ENCODE measurements around the gene PYCARD. TPM values are rescaled to one million over a fixed set of nuclear protein-coding genes. Genes with fewer than 3 reads are reported as not detected.

Gene PYCARD
- total and polyA plus RNA-seq, 2 donors (not counting 3 experiments of a cell fraction or from before 2014, with no cell fraction given), result 19.1 to 40.1 TPM

- intact Hi-C loops (cut with micrococcal nuclease), result no loop called here
Observed at GRCh38 chr16:31243734-31244670, 41.4 kb upstream of the PYCARD start.

More at GRCh38 chr16:31243734-31244670, 41.4 kb upstream of the PYCARD start:
- FAIRE-seq (no peak), DNase-seq (ENCODE audit: low read depth, low spot score) (no peak)
- H3K27ac ChIP-seq (ENCODE audit: insufficient read depth, low read depth, low read length), result no peak overlapping the region
- dilution Hi-C loops (cut with MboI; ENCODE audit: extremely low pct_ligation_motif_present, low sequenced_read_pairs), result no loop called here
- no peak for TF ChIP-seq CTCF (IDR thresholded peaks at IDR 0.05; ENCODE audit: extremely low read depth in 1 of 2, insufficient read depth in 1 of 2, low read depth in 1 of 2, low read length in 2 of 2)
- no peak for TF ChIP-seq FOS (IDR thresholded peaks at IDR 0.05; ENCODE audit: borderline replicate concordance, insufficient read depth, low read length)
- no peak for TF ChIP-seq EZH2 (IDR thresholded peaks at IDR 0.05; ENCODE audit: borderline replicate concordance, low read depth, low read length, severe bottlenecking)
- no peak for TF ChIP-seq MAX (IDR thresholded peaks at IDR 0.05; ENCODE audit: insufficient read depth, insufficient read length)
- no peak for TF ChIP-seq GATA2 (IDR thresholded peaks at IDR 0.05; ENCODE audit: insufficient read depth, insufficient read length, low read depth, low read length)
- no peak for TF ChIP-seq POLR2A (IDR thresholded peaks at IDR 0.05; ENCODE audit: low read depth, low read length)
- TF ChIP-seq MYC (IDR thresholded peaks at IDR 0.05; ENCODE audit: low read depth, low read length), result no peak
- no peak for TF ChIP-seq JUN (IDR thresholded peaks at IDR 0.05; ENCODE audit: borderline replicate concordance, insufficient read depth, insufficient read length, low read depth)
- no peak for TF ChIP-seq POLR2AphosphoS5 (IDR thresholded peaks at IDR 0.05; ENCODE audit: insufficient read depth, low read depth, low read length)
- no peaks in the 10 kb centered on the region for H3K9me1 ChIP-seq (replicated peaks; ENCODE audit: control insufficient read depth, extremely low read depth, insufficient read depth, low read length)
- H3K4me1 ChIP-seq (ENCODE audit: control insufficient read depth, extremely low read depth, insufficient read depth, low read length), result no peaks in the 10 kb centered on the region
- H4K20me1 ChIP-seq (replicated peaks; ENCODE audit: control insufficient read depth, extremely low read depth, insufficient read depth, low read length), result no peaks in the 10 kb centered on the region
- BruUV-seq (replicated peaks), result no TSS peak
- CTCF ChIA-PET, result interaction anchor here (0.6 to 0.7 kb wide), 2 partner anchors 12 to 140 kb away, joined by 3 read pairs; no protein-coding TSS in a partner anchor
- no peak overlapping the region for H3K4me3 ChIP-seq (replicated peaks in 1 of 3; ENCODE audit: insufficient read depth in 1 of 3, low read depth in 1 of 3, low read length in 3 of 3)
- no peak overlapping the region for H3K4me2 ChIP-seq (ENCODE audit: insufficient read depth, low read length)
- POLR2A ChIA-PET, result no interaction called here
- no peaks in the 10 kb centered on the region for H3K9me3 ChIP-seq (replicated peaks; ENCODE audit: control insufficient read depth, insufficient read depth, low read length)
- H2AFZ ChIP-seq (ENCODE audit: low read depth, low read length), result no peak overlapping the region
- no peaks in the 10 kb centered on the region for H3K36me3 ChIP-seq (ENCODE audit: control insufficient read depth in 2 of 2, extremely low read depth in 1 of 2, insufficient read depth in 2 of 2, low read length in 2 of 2)
- peaks cover 2 to 5% of the 10 kb centered on the region in 2 experiments for H3K27me3 ChIP-seq (ENCODE audit: control insufficient read depth in 2 of 2, insufficient read depth in 2 of 2, low read length in 2 of 2)
- no peaks in the 10 kb centered on the region for H3K79me2 ChIP-seq (ENCODE audit: control insufficient read depth, insufficient read depth, low read length)
- no peak overlapping the region for H3K9ac ChIP-seq (replicated peaks; ENCODE audit: extremely low read depth, insufficient read depth, low read length)
